HepG2 (cell line): ENCODE measurements around the gene CTDSP2.

ENCODE experiments used
- BCL6 ChIP-seq: IDR thresholded peaks from 2 replicates; pipeline ENCODE4 v1.6.1; 2016; ENCODE audit warnings: missing genetic modification reagents, missing compliant biosample characterization
- CBX5 ChIP-seq: sonication (generic); formaldehyde crosslinking; IDR thresholded peaks from 2 replicates; pipeline ENCODE4 v1.4.0; 2020; ENCODE audit warnings: missing genetic modification reagents, borderline replicate concordance
- CTCF ChIP-seq: sonication (generic); formaldehyde crosslinking; IDR thresholded peaks from 2 replicates; pipeline ENCODE4 v1.5.0; 2020; ENCODE audit warnings: mild to moderate bottlenecking, missing genetic modification reagents, moderate library complexity
- DPF2 ChIP-seq: sonication (generic); formaldehyde crosslinking; IDR thresholded peaks from 2 replicates; pipeline ENCODE4 v1.4.0; 2020; ENCODE audit warnings: mild to moderate bottlenecking, low read depth, missing genetic modification reagents, borderline replicate concordance
- EP300 ChIP-seq, 3 experiments: sonication (generic) in 1 of 3; formaldehyde crosslinking in 1 of 3; IDR thresholded peaks; 2 replicates each; pipeline versions ENCODE4 v1.5.1 to v1.6.1; 2011 to 2020; ENCODE audit warnings: low read depth in 2 of 3, low read length in 2 of 3, borderline replicate concordance in 1 of 3, improper control_type of control experiment in 1 of 3, mild to moderate bottlenecking in 1 of 3, missing genetic modification reagents in 1 of 3, moderate library complexity in 1 of 3
- FOXP4 ChIP-seq: sonication (generic); formaldehyde crosslinking; IDR thresholded peaks from 2 replicates; pipeline ENCODE4 v1.4.0; 2020; ENCODE audit warnings: missing genetic modification reagents
- HNF4A ChIP-seq: sonication (generic); formaldehyde crosslinking; IDR thresholded peaks from 2 replicates; pipeline ENCODE4 v1.4.0; 2020; ENCODE audit warnings: missing genetic modification reagents
- HOXD1 ChIP-seq: sonication (generic); formaldehyde crosslinking; IDR thresholded peaks from 2 replicates; pipeline ENCODE4 v1.5.0; 2020; ENCODE audit warnings: missing genetic modification reagents
- POLR2AphosphoS5 ChIP-seq: IDR thresholded peaks from 2 replicates; pipeline ENCODE4 v1.6.1; 2012; ENCODE audit warnings: low read depth, low read length
- RBAK ChIP-seq: sonication (generic); formaldehyde crosslinking; IDR thresholded peaks from 2 replicates; pipeline ENCODE4 v1.5.1; 2020; ENCODE audit warnings: mild to moderate bottlenecking, missing genetic modification reagents
- RFX5 ChIP-seq: IDR thresholded peaks from 2 replicates; pipeline ENCODE4 v1.6.1; 2011; ENCODE audit warnings: low read depth, low read length, improper control_type of control experiment
- YY1 ChIP-seq: IDR thresholded peaks from 2 replicates; pipeline ENCODE4 v1.6.1; 2011; ENCODE audit warnings: low read length, low read depth, moderate library complexity, mild to moderate bottlenecking; ENCODE audit not compliant: insufficient read depth, insufficient replicate concordance
- ZNF138 ChIP-seq: sonication (generic); formaldehyde crosslinking; IDR thresholded peaks from 2 replicates; pipeline ENCODE4 v1.5.0; 2020; ENCODE audit warnings: mild to moderate bottlenecking, low read depth, missing genetic modification reagents
- ZNF530 ChIP-seq: sonication (generic); formaldehyde crosslinking; IDR thresholded peaks from 2 replicates; pipeline ENCODE4 v1.5.0; 2020; ENCODE audit warnings: low read depth, mild to moderate bottlenecking, missing genetic modification reagents

DNA sequence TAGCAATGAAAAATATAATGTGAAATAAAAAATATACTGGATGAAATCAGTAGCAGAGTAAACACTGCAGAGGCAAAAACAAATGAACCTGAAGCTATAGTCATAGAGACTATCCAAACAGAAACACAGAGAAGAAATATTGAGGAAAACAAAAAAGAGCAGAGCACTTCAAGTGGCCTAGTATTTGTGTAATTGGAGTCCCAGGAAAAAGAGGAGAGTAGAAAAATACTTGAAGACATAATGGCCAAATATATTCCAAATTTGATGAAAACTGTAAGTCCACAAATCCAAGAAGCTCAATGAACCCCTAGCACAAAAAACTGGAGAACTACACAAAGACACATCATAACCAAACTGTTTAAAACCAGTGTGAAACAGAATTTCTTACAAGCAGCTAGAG, 37.2 kb upstream of the CTDSP2 start:
- no peak for TF ChIP-seq HNF4A (CRISPR knock-in tag)
- TF ChIP-seq CBX5: no peak
- TF ChIP-seq BCL6 (CRISPR knock-in tag): no peak
- no peak for TF ChIP-seq FOXP4 (CRISPR knock-in tag)
- no peak for TF ChIP-seq ZNF530 (CRISPR knock-in tag)
- no peak for TF ChIP-seq POLR2AphosphoS5
- no peak for TF ChIP-seq RBAK (CRISPR knock-in tag)
- TF ChIP-seq HOXD1 (CRISPR knock-in tag): no peak
- no peak for TF ChIP-seq DPF2 (CRISPR knock-in tag)
- no peak for TF ChIP-seq YY1
- TF ChIP-seq ZNF138 (CRISPR knock-in tag): no peak
- TF ChIP-seq RFX5: no peak
- no peak for TF ChIP-seq EP300 (IDR thresholded peaks at IDR 0.05; ENCODE audit: low read depth in 2 of 2, low read length in 2 of 2)
- no peak for TF ChIP-seq EP300 (CRISPR knock-in tag; IDR thresholded peaks at IDR 0.05; ENCODE audit: borderline replicate concordance)
- TF ChIP-seq CTCF (CRISPR knock-in tag): no peak
